PFSK-1 (cell line): ENCODE measurements around the gene NUB1.

ENCODE experiments used
- POLR2AphosphoS5 ChIP-seq: IDR thresholded peaks from 2 replicates; pipeline ENCODE4 v1.6.1; 2012; ENCODE audit warnings: low read depth, mild to moderate bottlenecking, control low read depth, low read length, moderate library complexity
- TAF1 ChIP-seq: IDR thresholded peaks from 2 replicates; pipeline ENCODE4 v1.6.1; 2012; ENCODE audit warnings: low read length, control low read depth, borderline replicate concordance; ENCODE audit not compliant: insufficient read depth

DNA sequence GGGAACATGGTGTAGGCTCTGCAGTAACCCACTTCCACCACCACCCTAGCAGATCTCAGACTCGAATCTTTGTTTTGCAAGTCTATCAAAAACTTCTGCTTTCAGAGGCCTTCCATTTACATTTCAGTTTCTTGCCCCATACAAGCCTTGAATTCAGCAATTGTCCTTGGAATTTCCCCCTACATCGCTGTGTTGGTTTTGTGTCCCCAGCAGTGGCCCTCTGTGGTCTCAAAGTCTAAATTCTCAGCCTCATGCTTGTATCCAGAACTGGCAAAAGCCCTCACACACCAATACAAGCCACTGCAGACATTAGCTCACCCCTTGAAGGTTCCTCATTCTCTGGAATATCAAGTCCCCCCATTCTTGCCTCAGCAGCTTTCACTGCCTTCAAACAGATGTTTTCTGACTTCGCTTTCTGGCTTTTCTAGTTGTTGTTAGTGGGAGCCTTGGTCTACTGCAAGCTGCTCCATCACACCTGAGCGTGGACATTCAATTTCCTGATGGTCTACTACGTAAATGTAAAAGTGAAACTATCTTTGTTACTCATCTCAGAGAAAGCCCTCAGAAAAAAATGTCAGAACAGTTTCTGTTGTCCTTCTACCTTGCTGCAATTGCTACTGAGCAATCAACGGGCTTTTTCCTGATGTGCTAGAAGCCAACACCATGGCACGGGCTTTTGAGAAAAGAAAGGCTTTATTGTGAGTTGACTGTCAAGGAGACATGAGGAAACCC lies 1.8 kb upstream of the NUB1 start:
- TF ChIP-seq POLR2AphosphoS5 = no peak
- TF ChIP-seq TAF1 = no peak
